Measurements from ENCODE around the gene BANF2.

DNA sequence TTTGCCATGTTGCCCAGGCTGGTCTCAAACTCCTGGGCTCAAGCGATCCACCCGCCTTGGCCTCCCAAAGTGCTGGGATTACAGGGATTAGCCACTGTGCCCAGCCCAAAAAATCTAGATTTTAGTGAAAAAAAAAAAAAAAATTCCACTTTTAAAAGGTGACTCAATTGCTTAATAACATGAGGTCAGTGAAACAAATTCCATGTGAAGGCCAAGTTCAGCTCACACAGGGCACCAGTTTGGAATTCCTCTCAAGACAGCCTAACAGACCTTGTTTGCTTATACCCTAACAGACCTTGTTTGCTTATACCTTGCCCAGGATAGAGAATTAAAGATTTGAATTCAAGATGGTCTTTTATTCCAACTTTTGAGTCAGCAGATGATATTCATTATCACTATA, 22.8 kb upstream of the BANF2 start:
- TF ChIP-seq CTCF (IDR thresholded peaks at IDR 0.05), result no peak
- TF ChIP-seq ZFX (IDR thresholded peaks at IDR 0.05; ENCODE audit: borderline replicate concordance), result no peak

Measured in 22Rv1 (cell line).